Measurements from ENCODE around the gene DNAH8.

- no peak for TF ChIP-seq POLR2AphosphoS5 (IDR thresholded peaks at IDR 0.05)
- no peak for TF ChIP-seq CTCF (IDR thresholded peaks at IDR 0.05 in 8 of 11, conservative IDR thresholded peaks at IDR 0.05 in 3 of 11)
- TF ChIP-seq POLR2A (IDR thresholded peaks at IDR 0.05) = no peak
Observed at GRCh38 chr6:38722038-38722437, 6.9 kb downstream of the DNAH8 start.

All from spleen (tissue), 7 donors.